SK-N-SH (cell line): ENCODE measurements around the gene PLCB1. TPM values are rescaled to one million over a fixed set of nuclear protein-coding genes. Genes with fewer than 3 reads are reported as not detected.

Source experiments
- CTCF ChIA-PET: fragments of 300-600, 350-600 bp; formaldehyde crosslinking; extraction: SDS; loops from one replicate; lab custom pipeline; 2021; lab: Yijun Ruan, JAX
- POLR2A ChIA-PET: fragments of 350-600 bp; sonication (Branson Sonifier 250); formaldehyde crosslinking; extraction: SDS; loops from one replicate; lab custom pipeline; 2020; ENCODE audit warnings: antibody characterized with exemption, inconsistent platforms; lab: Yijun Ruan, JAX
- DNase-seq: peaks from one replicate; pipeline ENCODE4 v3.0.0; 2012
- H2AFZ ChIP-seq: fragments of 200-600 bp; sonication (generic); 2 replicates; pipeline ENCODE4 v1.8.1; 2016; ENCODE audit warnings: antibody characterized with exemption, mild to moderate bottlenecking, low read depth
- H3F3A ChIP-seq: fragments of 200-600 bp; sonication (generic); replicated peaks from 2 replicates; pipeline ENCODE3; 2016; ENCODE audit warnings: antibody characterized with exemption, mild to moderate bottlenecking; ENCODE audit not compliant: insufficient read depth
- H3K27ac ChIP-seq, 2 experiments: fragments of 200-500 bp in 1 of 2; fragments of 200-600 bp in 1 of 2; sonication (Bioruptor generic) in 1 of 2; sonication (generic), shearing (Covaris generic) in 1 of 2; 2 replicates each; pipeline versions ENCODE4 v1.5.1 to v1.6.1; 2014 to 2016; ENCODE audit warnings: low read depth in 2 of 2, inconsistent platforms in 1 of 2, low read length in 1 of 2, mild to moderate bottlenecking in 1 of 2, mixed read lengths in 1 of 2
- H3K27me3 ChIP-seq: fragments of 200-600 bp; sonication (generic), shearing (Covaris generic); 2 replicates; pipeline ENCODE4 v1.6.1; 2016; ENCODE audit warnings: mixed run types; ENCODE audit not compliant: insufficient read depth
- H3K36me3 ChIP-seq, 2 experiments: fragments of 200-500 bp in 1 of 2; fragments of 200-600 bp in 1 of 2; sonication (Bioruptor generic) in 1 of 2; sonication (generic) in 1 of 2; replicated peaks in 1 of 2; 2 replicates each; pipeline versions ENCODE3 to v1.5.1; 2014 to 2016; ENCODE audit warnings: low read length in 1 of 2, mild to moderate bottlenecking in 1 of 2; ENCODE audit not compliant: insufficient read depth in 2 of 2, control insufficient read depth in 1 of 2
- H3K4me1 ChIP-seq, 2 experiments: fragments of 200-500 bp in 1 of 2; fragments of 200-600 bp in 1 of 2; sonication (Bioruptor generic) in 1 of 2; sonication (generic), shearing (Covaris generic) in 1 of 2; 2 replicates each; pipeline versions ENCODE4 v1.5.1 to v1.6.1; 2014 to 2016; ENCODE audit warnings: low read depth in 1 of 2, low read length in 1 of 2, mixed run types in 1 of 2; ENCODE audit not compliant: insufficient read depth in 2 of 2, control insufficient read depth in 1 of 2
- H3K4me2 ChIP-seq: fragments of 200-600 bp; sonication (generic), shearing (Covaris generic); 2 replicates; pipeline ENCODE4 v1.6.1; 2017; ENCODE audit warnings: mixed run types
- H3K4me3 ChIP-seq, 2 experiments: fragments of 200-500 bp in 1 of 2; fragments of 200-600 bp in 1 of 2; sonication (Bioruptor generic) in 1 of 2; sonication (generic), shearing (Covaris generic) in 1 of 2; 2 replicates each; pipeline versions ENCODE4 v1.5.1 to v1.8.1; 2014 to 2016; ENCODE audit warnings: low read depth in 2 of 2, inconsistent platforms in 1 of 2, low read length in 1 of 2, mild to moderate bottlenecking in 1 of 2, mixed read lengths in 1 of 2, moderate library complexity in 1 of 2
- H3K79me2 ChIP-seq: fragments of 200-600 bp; sonication (generic); 2 replicates; pipeline ENCODE4 v1.8.1; 2017; ENCODE audit warnings: mild to moderate bottlenecking; ENCODE audit not compliant: insufficient read depth
- H3K9ac ChIP-seq: fragments of 200-600 bp; sonication (generic); 2 replicates; pipeline ENCODE4 v1.6.1; 2017; ENCODE audit warnings: mixed run types
- H3K9me2 ChIP-seq: fragments of 200-600 bp; sonication (generic); 2 replicates; pipeline ENCODE4 v1.6.1; 2017; ENCODE audit warnings: mixed run types
- H3K9me3 ChIP-seq: fragments of 200-600 bp; sonication (generic); 2 replicates; pipeline ENCODE4 v1.6.1; 2017; ENCODE audit warnings: mixed run types, mild to moderate bottlenecking, moderate library complexity
- H4K20me1 ChIP-seq: fragments of 200-600 bp; sonication (generic); 2 replicates; pipeline ENCODE4 v1.6.1; 2017; ENCODE audit warnings: mild to moderate bottlenecking, mixed run types; ENCODE audit not compliant: insufficient read depth
- EZH2phosphoT487 ChIP-seq: fragments of 200-600 bp; sonication (generic); IDR thresholded peaks from 2 replicates; pipeline ENCODE4 v1.6.1; 2017; ENCODE audit warnings: low read depth, mixed run types, mild to moderate bottlenecking, antibody characterized with exemption, moderate library complexity, borderline replicate concordance
- FOSL2 ChIP-seq: IDR thresholded peaks from 2 replicates; pipeline ENCODE4 v1.4.0; 2012; ENCODE audit warnings: low read depth, mild to moderate bottlenecking, moderate library complexity, borderline replicate concordance
- FOXM1 ChIP-seq: IDR thresholded peaks from 2 replicates; pipeline ENCODE4 v1.4.0; 2012; ENCODE audit warnings: low read depth, mild to moderate bottlenecking
- MAX ChIP-seq: IDR thresholded peaks from 2 replicates; pipeline ENCODE4 v1.4.0; 2012; ENCODE audit warnings: low read depth
- MEF2A ChIP-seq: IDR thresholded peaks from 2 replicates; pipeline ENCODE4 v1.4.0; 2012; ENCODE audit warnings: low read depth, borderline replicate concordance
- MXI1 ChIP-seq: IDR thresholded peaks from 2 replicates; pipeline ENCODE4 v1.6.1; 2012; ENCODE audit warnings: mild to moderate bottlenecking, low read depth, low read length, improper control_type of control experiment
- NFIC ChIP-seq: IDR thresholded peaks from 2 replicates; pipeline ENCODE4 v1.4.0; 2012; ENCODE audit warnings: borderline replicate concordance
- PBX3 ChIP-seq: IDR thresholded peaks from 2 replicates; pipeline ENCODE4; 2012
- POLR2AphosphoS5 ChIP-seq: IDR thresholded peaks from 2 replicates; pipeline ENCODE4 v1.6.1; 2012; ENCODE audit warnings: low read depth, low read length
- RFX5 ChIP-seq: IDR thresholded peaks from 2 replicates; pipeline ENCODE4 v1.6.1; 2012; ENCODE audit warnings: mild to moderate bottlenecking, improper control_type of control experiment, low read length
- RXRA ChIP-seq: IDR thresholded peaks from 2 replicates; pipeline ENCODE4 v1.4.0; 2012; ENCODE audit warnings: low read depth, mild to moderate bottlenecking, borderline replicate concordance
- SIN3A ChIP-seq: IDR thresholded peaks from 2 replicates; pipeline ENCODE4 v1.6.1; 2012; ENCODE audit warnings: low read depth, mild to moderate bottlenecking, low read length, moderate library complexity, borderline replicate concordance
- TAF1 ChIP-seq: IDR thresholded peaks from 2 replicates; pipeline ENCODE4 v1.6.1; 2012; ENCODE audit warnings: low read depth, mild to moderate bottlenecking, low read length, moderate library complexity, borderline replicate concordance
- TCF12 ChIP-seq: IDR thresholded peaks from 2 replicates; pipeline ENCODE4 v1.4.0; 2012
- TEAD4 ChIP-seq: IDR thresholded peaks from 2 replicates; pipeline ENCODE4 v1.4.0; 2012; ENCODE audit warnings: mild to moderate bottlenecking, borderline replicate concordance; ENCODE audit not compliant: insufficient read depth
- USF2 ChIP-seq: fragments of 150-350 bp; IDR thresholded peaks from 2 replicates; pipeline ENCODE4 v1.6.1; 2017; ENCODE audit warnings: antibody characterized with exemption, low read length, low read depth, borderline replicate concordance
- YY1 ChIP-seq: IDR thresholded peaks from 2 replicates; pipeline ENCODE4 v1.4.0; 2012; ENCODE audit warnings: low read depth, mild to moderate bottlenecking
- WGBS: methylation state at CpG from one replicate; pipeline ENCODE4 v1.1.6; 2017; ENCODE audit warnings: low lambda C conversion rate; 5-methylcytosine and 5-hydroxymethylcytosine counted together
- polyA plus RNA-seq, 3 experiments: library from polyadenylated mRNA; depleted of rRNA; stranded (reverse); fragments of >200 nt; gene quantifications; 2 replicates each; pipeline ENCODE4 v1.2.3, GENCODE V29; 2012
- TF ChIP-seq, protein P1 (sequence below): IDR thresholded peaks from 2 replicates; pipeline ENCODE4 v1.6.1; 2012; ENCODE audit warnings: mild to moderate bottlenecking, low read depth, low read length, moderate library complexity
- TF ChIP-seq, protein P2 (sequence below): IDR thresholded peaks from 2 replicates; pipeline ENCODE4 v1.4.0; 2012; ENCODE audit warnings: low read depth, borderline replicate concordance

The PLCB1 gene
- polyA plus RNA-seq, 1 of the 3 experiments (the other 2 are of a cell fraction) = 10.5 TPM

DNA sequence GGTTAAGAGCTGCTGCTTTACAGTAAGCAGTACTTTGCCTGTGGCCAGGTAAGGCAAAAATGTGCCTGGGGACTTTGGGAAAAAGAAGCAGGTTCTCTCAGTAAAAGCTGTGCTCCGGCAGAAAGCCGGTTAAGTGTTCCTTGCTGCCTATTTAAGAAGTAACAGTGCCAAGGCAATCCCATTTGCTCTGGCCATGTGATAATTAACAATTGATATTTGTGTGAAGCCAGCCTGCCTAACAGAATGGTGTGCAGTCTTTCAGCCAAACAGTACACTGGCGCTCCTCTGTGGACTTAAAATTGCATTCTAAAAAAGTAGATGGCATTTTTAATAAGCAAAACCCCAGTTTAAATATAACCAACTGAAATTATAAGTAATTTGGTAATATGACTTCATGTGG is 430.3 kb downstream of the PLCB1 start:
- 88% methylated on average over 3 of the region's 3 CpGs for WGBS
- no peak for DNase-seq
- Histone ChIP-seq H4K20me1 (no peaks in the 10 kb centered on the region), H3K4me2 (no peak overlapping the region), H3F3A (peaks cover under 1% of the 10 kb centered on the region), H3K36me3 (no peaks in the 10 kb centered on the region), H3K79me2 (no peaks in the 10 kb centered on the region)
- CTCF ChIA-PET = no interaction called here
- POLR2A ChIA-PET = no interaction called here
- TF ChIP-seq EZH2phosphoT487 (no peak), FOXM1 (no peak), MAX (no peak), POLR2AphosphoS5 (no peak), TEAD4 (no peak), RFX5 (no peak), FOSL2 (no peak)
- TF ChIP-seq, protein P1, sequence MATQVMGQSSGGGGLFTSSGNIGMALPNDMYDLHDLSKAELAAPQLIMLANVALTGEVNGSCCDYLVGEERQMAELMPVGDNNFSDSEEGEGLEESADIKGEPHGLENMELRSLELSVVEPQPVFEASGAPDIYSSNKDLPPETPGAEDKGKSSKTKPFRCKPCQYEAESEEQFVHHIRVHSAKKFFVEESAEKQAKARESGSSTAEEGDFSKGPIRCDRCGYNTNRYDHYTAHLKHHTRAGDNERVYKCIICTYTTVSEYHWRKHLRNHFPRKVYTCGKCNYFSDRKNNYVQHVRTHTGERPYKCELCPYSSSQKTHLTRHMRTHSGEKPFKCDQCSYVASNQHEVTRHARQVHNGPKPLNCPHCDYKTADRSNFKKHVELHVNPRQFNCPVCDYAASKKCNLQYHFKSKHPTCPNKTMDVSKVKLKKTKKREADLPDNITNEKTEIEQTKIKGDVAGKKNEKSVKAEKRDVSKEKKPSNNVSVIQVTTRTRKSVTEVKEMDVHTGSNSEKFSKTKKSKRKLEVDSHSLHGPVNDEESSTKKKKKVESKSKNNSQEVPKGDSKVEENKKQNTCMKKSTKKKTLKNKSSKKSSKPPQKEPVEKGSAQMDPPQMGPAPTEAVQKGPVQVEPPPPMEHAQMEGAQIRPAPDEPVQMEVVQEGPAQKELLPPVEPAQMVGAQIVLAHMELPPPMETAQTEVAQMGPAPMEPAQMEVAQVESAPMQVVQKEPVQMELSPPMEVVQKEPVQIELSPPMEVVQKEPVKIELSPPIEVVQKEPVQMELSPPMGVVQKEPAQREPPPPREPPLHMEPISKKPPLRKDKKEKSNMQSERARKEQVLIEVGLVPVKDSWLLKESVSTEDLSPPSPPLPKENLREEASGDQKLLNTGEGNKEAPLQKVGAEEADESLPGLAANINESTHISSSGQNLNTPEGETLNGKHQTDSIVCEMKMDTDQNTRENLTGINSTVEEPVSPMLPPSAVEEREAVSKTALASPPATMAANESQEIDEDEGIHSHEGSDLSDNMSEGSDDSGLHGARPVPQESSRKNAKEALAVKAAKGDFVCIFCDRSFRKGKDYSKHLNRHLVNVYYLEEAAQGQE = no peak
- TF ChIP-seq, all 33 proteins: peak for 0
- no peak overlapping the region for H3K4me3 ChIP-seq
- H3K27ac ChIP-seq = no peak overlapping the region
- H3K4me1 ChIP-seq = no peaks in the 10 kb centered on the region
- no peak overlapping the region for H2AFZ ChIP-seq
- H3K9me3 ChIP-seq = peaks cover 6% of the 10 kb centered on the region; the same call in 1 of the 2 replicates
- H3K9me2 ChIP-seq = no peaks in the 10 kb centered on the region
- H3K27me3 ChIP-seq = no peaks in the 10 kb centered on the region
- H3K9ac ChIP-seq = no peak overlapping the region

DNA sequence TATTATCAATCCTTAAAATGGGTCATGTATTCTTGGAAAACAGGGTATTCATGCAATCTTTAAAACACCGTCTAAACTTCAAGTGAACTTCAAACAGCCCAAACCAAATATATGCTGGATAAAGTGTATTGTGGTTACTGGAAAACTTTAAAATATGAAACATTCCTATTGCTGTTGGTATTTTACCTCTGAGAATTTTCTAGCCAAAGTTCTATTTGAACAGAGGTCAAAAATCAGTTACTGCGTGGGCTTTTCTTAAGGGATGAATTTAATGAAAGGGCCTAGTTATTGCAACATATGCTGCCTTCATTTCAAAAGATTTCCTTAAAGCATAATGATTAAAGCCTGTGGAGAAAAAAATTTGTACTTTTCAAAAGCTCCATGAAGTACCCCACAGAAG is 436.0 kb downstream of the PLCB1 start:
- DNase-seq = no peak
- 80% methylated on average over 2 of the region's 2 CpGs for WGBS
- POLR2A ChIA-PET = no interaction called here

More for the DNA sequence above, 436.0 kb downstream of the PLCB1 start:
- H3K4me1 ChIP-seq = no peaks in the 10 kb centered on the region
- no peak overlapping the region for H3K4me2 ChIP-seq
- CTCF ChIA-PET = no interaction called here
- no peaks in the 10 kb centered on the region for H3K9me3 ChIP-seq
- H4K20me1 ChIP-seq = no peaks in the 10 kb centered on the region
- H3K27ac ChIP-seq = no peak overlapping the region
- H3K36me3 ChIP-seq = no peaks in the 10 kb centered on the region
- H2AFZ ChIP-seq = no peak overlapping the region
- H3K79me2 ChIP-seq = no peaks in the 10 kb centered on the region
- H3K9me2 ChIP-seq = no peaks in the 10 kb centered on the region
- no peaks in the 10 kb centered on the region for H3F3A ChIP-seq
- H3K9ac ChIP-seq = no peak overlapping the region
- TF ChIP-seq YY1 (no peak), TCF12 (no peak), NFIC (no peak), USF2 (no peak), PBX3 (no peak), RXRA (no peak), MXI1 (no peak), TAF1 (no peak), SIN3A (no peak), MEF2A (no peak)
- TF ChIP-seq, protein P2, sequence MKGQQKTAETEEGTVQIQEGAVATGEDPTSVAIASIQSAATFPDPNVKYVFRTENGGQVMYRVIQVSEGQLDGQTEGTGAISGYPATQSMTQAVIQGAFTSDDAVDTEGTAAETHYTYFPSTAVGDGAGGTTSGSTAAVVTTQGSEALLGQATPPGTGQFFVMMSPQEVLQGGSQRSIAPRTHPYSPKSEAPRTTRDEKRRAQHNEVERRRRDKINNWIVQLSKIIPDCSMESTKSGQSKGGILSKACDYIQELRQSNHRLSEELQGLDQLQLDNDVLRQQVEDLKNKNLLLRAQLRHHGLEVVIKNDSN = no peak
- TF ChIP-seq, all 33 proteins: peak for 0
- Histone ChIP-seq H3K4me3 (no peak overlapping the region), H3K27me3 (no peaks in the 10 kb centered on the region)
